HepG2 (cell line): ENCODE results near the gene MCEE. TPM values are rescaled to one million over a fixed set of nuclear protein-coding genes. Genes with fewer than 3 reads are reported as not detected.
"Not testable (repeated sequence)": the region's sequence is repeated elsewhere in the genome, so short reads cannot be mapped to it uniquely, and the experiment has no call there.

Experiments
- ATAC-seq: fragments of 200-7000 bp; cut with Tn5 transposase; 3 replicates; pipeline ENCODE4 v1.9.1; 2020; ENCODE audit warnings: mild to moderate bottlenecking, moderate library complexity
- BruUV-seq: library from RNA; stranded (reverse); fragments of 400-500 nt; replicated peaks from 2 replicates; lab custom pipeline; 2021; lab: Mats Ljungman, UMichigan
- CTCF ChIA-PET: fragments of 300-600 bp; formaldehyde crosslinking; extraction: SDS; loops from one replicate; lab custom pipeline; 2021; ENCODE audit warnings: low total read pairs, inconsistent platforms, low intra/inter-chr PET ratio; lab: Yijun Ruan, JAX
- POLR2A ChIA-PET: fragments of 350-600 bp; sonication (Branson Sonifier 250); formaldehyde crosslinking; loops from one replicate; lab custom pipeline; 2020; ENCODE audit warnings: antibody characterized with exemption, inconsistent platforms; lab: Yijun Ruan, JAX
- DNase-seq: peaks from one replicate; pipeline ENCODE4 v3.0.0-alpha.2; 2015; ENCODE audit warnings: low spot score
- FAIRE-seq: peaks from 3 replicates; lab custom pipeline; 2011; peaks lifted over from hg19 to GRCh38; lab: Jason Lieb, UNC
- H2AFZ ChIP-seq: one replicate; pipeline ENCODE4 v1.6.1; 2011; ENCODE audit warnings: low read length, inconsistent platforms
- H3K27ac ChIP-seq: fragments of 300-600 bp; 3 replicates; pipeline ENCODE4 v1.8.0; 2011; ENCODE audit warnings: mixed run types, mild to moderate bottlenecking, mixed read lengths, low read length, inconsistent platforms; ENCODE audit not compliant: insufficient read depth; ENCODE audit errors: extremely low read length
- H3K27me3 ChIP-seq, 2 experiments: fragments of 200-600 bp in 1 of 2; 2 replicates in 1 of 2; 3 replicates in 1 of 2; pipeline versions ENCODE4 v1.6.0 to v1.8.0; 2011; ENCODE audit warnings: low read length in 2 of 2, mild to moderate bottlenecking in 2 of 2, moderate library complexity in 2 of 2, inconsistent platforms in 1 of 2; ENCODE audit not compliant: insufficient read depth in 2 of 2, control insufficient read depth in 1 of 2
- H3K36me3 ChIP-seq, 2 experiments: fragments of 200-600 bp in 1 of 2; replicated peaks in 1 of 2; 2 replicates in 1 of 2; 3 replicates in 1 of 2; pipeline versions ENCODE4 v1.5.1 to v1.8.0; 2011; ENCODE audit warnings: low read length in 2 of 2, inconsistent platforms in 1 of 2; ENCODE audit not compliant: insufficient read depth in 2 of 2, control insufficient read depth in 1 of 2
- H3K4me1 ChIP-seq: 2 replicates; pipeline ENCODE4 v1.5.1; 2012; ENCODE audit warnings: low read length, inconsistent platforms; ENCODE audit not compliant: insufficient read depth
- H3K4me2 ChIP-seq: 2 replicates; pipeline ENCODE4 v1.6.0; 2011; ENCODE audit warnings: low read depth, low read length, inconsistent platforms
- H3K4me3 ChIP-seq, 3 experiments: fragments of 200-600 bp in 1 of 3; sonication (generic), shearing (Covaris generic) in 1 of 3; replicated peaks in 1 of 3; 2 replicates each; pipeline ENCODE4 v1.5.1; 2011 to 2016; ENCODE audit warnings: low read length in 3 of 3, inconsistent platforms in 2 of 3, low read depth in 2 of 3, mild to moderate bottlenecking in 2 of 3, control low read depth in 1 of 3, mixed read lengths in 1 of 3; ENCODE audit not compliant: insufficient read depth in 1 of 3
- H3K79me2 ChIP-seq: one replicate; pipeline ENCODE4 v1.6.1; 2011; ENCODE audit warnings: low read length, inconsistent platforms; ENCODE audit not compliant: insufficient read depth
- H3K9ac ChIP-seq: 2 replicates; pipeline ENCODE4 v1.6.0; 2011; ENCODE audit warnings: mild to moderate bottlenecking, low read depth, low read length, inconsistent platforms; ENCODE audit not compliant: insufficient read depth
- H3K9me3 ChIP-seq: 2 replicates; pipeline ENCODE4 v1.5.1; 2012; ENCODE audit warnings: mild to moderate bottlenecking, low read length
- H4K20me1 ChIP-seq: 2 replicates; pipeline ENCODE4 v1.6.0; 2011; ENCODE audit warnings: inconsistent platforms, mild to moderate bottlenecking, low read length, moderate library complexity; ENCODE audit not compliant: insufficient read depth
- TAF1 ChIP-seq: sonication (generic); formaldehyde crosslinking; IDR thresholded peaks from 2 replicates; pipeline ENCODE4 v1.4.0; 2020; ENCODE audit warnings: missing genetic modification reagents
- TAF15 ChIP-seq: fragments of 200-400 bp; formaldehyde crosslinking; IDR thresholded peaks from one replicate; pipeline ENCODE4 v1.6.1; 2018; ENCODE audit warnings: mild to moderate bottlenecking, low read depth, low read length; ENCODE audit not compliant: poor library complexity, severe bottlenecking
- WGBS: methylation state at CpG from one replicate; pipeline ENCODE4 v1.1.6; 2017; ENCODE audit warnings: low lambda C conversion rate; 5-methylcytosine and 5-hydroxymethylcytosine counted together
- in situ Hi-C: cut with HindIII; loops from 2 replicates; pipeline ENCODE4 v1.10.0; 2017; ENCODE audit warnings: low pct_unique_long_range_greater_than_20kb; ENCODE audit not compliant: extremely low pct_ligation_motif_present
- intact Hi-C: fragments of 100-400 bp; cut with micrococcal nuclease; formaldehyde crosslinking; loops from one replicate; pipeline ENCODE4 v1.10.0; 2022; ENCODE audit not compliant: unreplicated experiment
- polyA plus RNA-seq, 8 experiments: library from polyadenylated mRNA; depleted of rRNA in 3 of 8; stranded (reverse) in 7 of 8; unstranded in 1 of 8; fragments of >200 nt; fragmentation: Illumina TruSeq in 4 of 8; extraction: Trizol in 4 of 8; gene quantifications; 2 replicates each; pipeline versions ENCODE4 v1.2.1 to v1.2.3, GENCODE V29; 2011 to 2016; ENCODE audit warnings: low read depth in 4 of 8, missing spikeins in 1 of 8, mixed read lengths in 1 of 8; ENCODE audit not compliant: insufficient read depth in 1 of 8
- total RNA-seq, 5 experiments: library from RNA; depleted of rRNA; stranded (reverse); fragments of >200 nt; fragmentation: Illumina TruSeq; extraction: Trizol; gene quantifications; 2 replicates each; pipeline ENCODE4 v1.2.3, GENCODE V29; 2016; ENCODE audit warnings: low read depth in 1 of 5
- TF ChIP-seq, protein P1 (sequence below): IDR thresholded peaks from 2 replicates; pipeline ENCODE4 v1.6.1; 2016; ENCODE audit warnings: control low read depth

Gene MCEE
- total and polyA plus RNA-seq, 2 of the 13 experiments (the other 11 are each of a cell fraction or from before 2014, with no cell fraction given), result 32.0 to 66.9 TPM

DNA sequence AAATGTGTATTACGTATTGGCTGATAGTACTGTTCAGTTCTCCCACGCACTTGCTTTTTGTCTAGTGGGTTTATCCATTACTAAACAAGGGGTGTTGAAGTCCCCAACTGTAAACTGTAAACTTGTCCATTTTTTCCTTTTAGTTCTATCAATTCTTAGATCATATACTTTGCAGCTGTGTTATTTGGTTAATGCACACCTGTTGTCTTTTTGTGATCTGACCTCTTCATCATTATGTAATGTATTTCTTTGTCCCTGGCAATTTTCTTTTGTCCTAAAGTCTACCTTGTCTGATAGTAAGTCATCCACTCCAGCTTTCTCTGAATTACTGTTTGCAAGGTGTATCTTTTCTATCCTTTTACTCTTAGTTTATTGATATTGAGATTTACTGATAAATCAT, 21.9 kb downstream of the MCEE start:
- 99% methylated on average over 2 of the region's 2 CpGs for whole genome bisulfite sequencing
- no peak overlapping the region for H3K4me2 ChIP-seq
- no peaks in the 10 kb centered on the region for H3K79me2 ChIP-seq
- intact Hi-C loops, result no loop called here
- H4K20me1 ChIP-seq, result no peaks in the 10 kb centered on the region
- no peaks in the 10 kb centered on the region for H3K9me3 ChIP-seq
- no peak overlapping the region for H3K9ac ChIP-seq
- CTCF ChIA-PET, result no interaction called here
- peaks cover 15% of the 10 kb centered on the region for H3K4me1 ChIP-seq
- no peaks in the 10 kb centered on the region for H3K27me3 ChIP-seq
- no peak overlapping the region for H3K4me3 ChIP-seq
- ATAC-seq (no peak), FAIRE-seq (no peak), DNase-seq (no peak)
- in situ Hi-C loops, result no loop called here
- H3K27ac ChIP-seq, result no peak overlapping the region
- TF ChIP-seq TAF15 (no peak), TAF1 (CRISPR knock-in tag) (no peak)
- TF ChIP-seq, protein P1, sequence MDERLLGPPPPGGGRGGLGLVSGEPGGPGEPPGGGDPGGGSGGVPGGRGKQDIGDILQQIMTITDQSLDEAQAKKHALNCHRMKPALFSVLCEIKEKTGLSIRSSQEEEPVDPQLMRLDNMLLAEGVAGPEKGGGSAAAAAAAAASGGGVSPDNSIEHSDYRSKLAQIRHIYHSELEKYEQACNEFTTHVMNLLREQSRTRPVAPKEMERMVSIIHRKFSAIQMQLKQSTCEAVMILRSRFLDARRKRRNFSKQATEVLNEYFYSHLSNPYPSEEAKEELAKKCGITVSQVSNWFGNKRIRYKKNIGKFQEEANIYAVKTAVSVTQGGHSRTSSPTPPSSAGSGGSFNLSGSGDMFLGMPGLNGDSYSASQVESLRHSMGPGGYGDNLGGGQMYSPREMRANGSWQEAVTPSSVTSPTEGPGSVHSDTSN, result no peak
- H3K36me3 ChIP-seq, result peaks cover 3 to 20% of the 10 kb centered on the region in 2 experiments; a peak in 4 of 5 replicates
- no peak overlapping the region for H2AFZ ChIP-seq
- POLR2A ChIA-PET, result no interaction called here
- no TSS peak for BruUV-seq

DNA sequence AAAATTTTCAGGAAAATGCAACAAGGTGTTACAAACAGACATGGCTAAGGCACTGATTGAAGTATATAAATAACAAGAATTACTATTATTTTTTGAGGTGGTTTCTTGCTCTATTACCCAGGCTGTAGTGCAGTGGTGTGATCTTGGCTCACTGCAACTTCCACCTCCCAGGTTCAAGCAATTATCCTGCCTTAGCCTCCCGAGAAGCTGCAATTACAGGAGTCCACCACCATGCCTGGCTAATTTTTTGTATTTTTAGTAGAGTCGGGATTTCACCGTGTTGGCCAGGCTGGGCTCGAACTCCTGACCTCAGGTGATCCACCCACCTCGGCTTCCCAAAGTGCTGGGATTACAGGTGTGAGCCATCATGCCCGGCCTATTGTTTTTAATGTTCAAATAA, 23.6 kb downstream of the MCEE start:
- intact Hi-C loops, H4K20me1 ChIP-seq, H3K9me3 ChIP-seq, H3K79me2 ChIP-seq, H2AFZ ChIP-seq, BruUV-seq, DNase-seq, POLR2A ChIA-PET, CTCF ChIA-PET, H3K4me3 ChIP-seq, FAIRE-seq, H3K27ac ChIP-seq, in situ Hi-C loops, H3K4me2 ChIP-seq, H3K9ac ChIP-seq, ATAC-seq, H3K27me3 ChIP-seq: not testable (repeated sequence)
- peaks cover 31% of the 10 kb centered on the region for H3K4me1 ChIP-seq
- WGBS, result 78% methylated on average over 6 of the region's 6 CpGs
- H3K36me3 ChIP-seq, result peaks cover 1 to 20% of the 10 kb centered on the region in 2 experiments; a peak in 3 of 5 replicates
